WERI-Rb-1 (cell line): ENCODE measurements around the gene FAM163B.

Experiments
- DNase-seq: peaks from one replicate; pipeline ENCODE4 v3.0.0-alpha.2; 2020
- H3K27ac ChIP-seq: fragments of 250-450 bp; sonication (Bioruptor Pico); 2 replicates; pipeline ENCODE4 v1.5.1; 2020; ENCODE audit warnings: mild to moderate bottlenecking, moderate library complexity
- H3K27me3 ChIP-seq: fragments of 250-450 bp; sonication (Bioruptor Pico); 2 replicates; pipeline ENCODE4 v1.5.1; 2021; ENCODE audit warnings: mild to moderate bottlenecking, low read depth, moderate library complexity; ENCODE audit not compliant: insufficient read depth, severe bottlenecking
- H3K36me3 ChIP-seq: fragments of 250-450 bp; sonication (Bioruptor Pico); 2 replicates; pipeline ENCODE4 v1.5.1; 2020; ENCODE audit warnings: mild to moderate bottlenecking, moderate library complexity
- H3K4me3 ChIP-seq: 2 replicates; pipeline ENCODE4 v1.5.1; 2011; ENCODE audit warnings: low read depth, mild to moderate bottlenecking, control low read depth, low read length
- H3K9me3 ChIP-seq: fragments of 250-450 bp; sonication (Bioruptor Pico); 2 replicates; pipeline ENCODE4 v1.5.1; 2021; ENCODE audit warnings: mild to moderate bottlenecking, moderate library complexity; ENCODE audit not compliant: severe bottlenecking
- CTCF ChIP-seq: IDR thresholded peaks from 2 replicates; pipeline ENCODE4 v1.5.1; 2011; ENCODE audit warnings: low read depth, mild to moderate bottlenecking, control low read depth, inconsistent platforms, low read length

The FAM163B gene

GRCh38 chr9:133653638-133654037 lies 44.4 kb upstream of the FAM163B start:
- no peak overlapping the region for H3K27ac ChIP-seq
- peaks cover 29% of the 10 kb centered on the region for H3K36me3 ChIP-seq
- no peaks in the 10 kb centered on the region for H3K9me3 ChIP-seq
- H3K27me3 ChIP-seq, result no peaks in the 10 kb centered on the region
- no peak overlapping the region for H3K4me3 ChIP-seq
- no peak for DNase-seq
- TF ChIP-seq CTCF, result no peak

- H3K9me3 ChIP-seq, result no peaks in the 10 kb centered on the region
- H3K4me3 ChIP-seq, result no peak overlapping the region
- no peak overlapping the region for H3K27ac ChIP-seq
- DNase-seq, result no peak
- no peak for TF ChIP-seq CTCF
- no peaks in the 10 kb centered on the region for H3K27me3 ChIP-seq
- peaks cover 12% of the 10 kb centered on the region for H3K36me3 ChIP-seq
Measured at GRCh38 chr9:133650026-133650425, 40.8 kb upstream of the FAM163B start.

GRCh38 chr9:133649194-133649593 lies 40.0 kb upstream of the FAM163B start:
- Histone ChIP-seq H3K36me3 (peaks cover 3% of the 10 kb centered on the region), H3K27ac (no peak overlapping the region), H3K9me3 (no peaks in the 10 kb centered on the region), H3K4me3 (no peak overlapping the region), H3K27me3 (no peaks in the 10 kb centered on the region)
- DNase-seq, result no peak
- no peak for TF ChIP-seq CTCF

- Histone ChIP-seq H3K4me3 (no peak overlapping the region), H3K36me3 (no peaks in the 10 kb centered on the region), H3K9me3 (no peaks in the 10 kb centered on the region), H3K27me3 (no peaks in the 10 kb centered on the region), H3K27ac (no peak overlapping the region)
- peak; percentile 65 for DNase-seq
- no peak for TF ChIP-seq CTCF
Measured at GRCh38 chr9:133647765-133648469, 38.7 kb upstream of the FAM163B start.

- no peak for TF ChIP-seq CTCF
- no peak for DNase-seq
- Histone ChIP-seq H3K36me3 (no peaks in the 10 kb centered on the region), H3K27ac (peak overlapping the region; percentile 23; the same call in 1 of the 2 replicates), H3K27me3 (no peaks in the 10 kb centered on the region), H3K9me3 (no peaks in the 10 kb centered on the region), H3K4me3 (no peak overlapping the region)
Measured at GRCh38 chr9:133647148-133647547, 38.0 kb upstream of the FAM163B start.
